ENCODE measurements around the gene CADM1.

Gene CADM1

DNA sequence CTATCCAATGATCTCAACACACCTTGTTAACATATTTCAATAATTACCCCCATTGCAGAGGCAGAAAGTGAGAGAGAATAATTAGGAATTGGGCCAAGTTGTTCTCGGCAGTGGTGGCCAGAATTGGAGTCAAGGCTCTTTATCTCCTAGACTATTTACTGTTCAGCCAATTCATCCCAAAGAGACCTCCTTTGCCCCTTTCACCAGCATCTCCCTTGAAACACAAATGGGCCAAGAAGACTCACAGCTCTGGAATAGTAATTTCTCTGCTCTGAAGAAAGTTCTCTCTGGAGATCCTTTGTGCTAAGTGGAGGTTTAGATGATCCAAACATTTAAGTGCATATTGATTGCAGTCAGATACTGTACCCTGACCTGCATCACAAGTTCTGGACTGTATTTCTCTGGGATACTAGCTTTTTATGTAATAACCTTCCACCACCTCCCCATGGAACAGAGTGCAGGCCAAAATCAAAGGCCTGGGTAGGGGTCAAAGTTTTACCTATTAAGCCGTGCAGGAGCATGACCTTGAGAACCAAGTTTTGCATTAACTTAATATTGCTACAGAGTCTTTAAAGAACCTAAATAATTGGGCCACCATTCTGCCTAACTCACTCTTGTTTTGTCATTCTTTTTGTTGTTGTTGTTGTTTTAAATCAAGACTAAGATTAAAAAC is 19.6 kb upstream of the CADM1 start:
- Histone ChIP-seq H3K4me3 (no peak overlapping the region), H3K27ac (no peak overlapping the region), H3K9me3 (ENCODE audit: low read depth, low read length) (no peaks in the 10 kb centered on the region), H3K9ac (ENCODE audit: insufficient read length) (no peak overlapping the region), H3K36me3 (ENCODE audit: insufficient read depth, low read length) (no peaks in the 10 kb centered on the region)
- no peak for DNase-seq (ENCODE audit: low read depth, low spot score)
- TF ChIP-seq EZH2 (IDR thresholded peaks at IDR 0.05), result no peak
- TF ChIP-seq FOXP2 (optimal IDR thresholded peaks at IDR 0.05; ENCODE audit: control extremely low read depth, extremely low read length, insufficient read depth), result no peak

DNA sequence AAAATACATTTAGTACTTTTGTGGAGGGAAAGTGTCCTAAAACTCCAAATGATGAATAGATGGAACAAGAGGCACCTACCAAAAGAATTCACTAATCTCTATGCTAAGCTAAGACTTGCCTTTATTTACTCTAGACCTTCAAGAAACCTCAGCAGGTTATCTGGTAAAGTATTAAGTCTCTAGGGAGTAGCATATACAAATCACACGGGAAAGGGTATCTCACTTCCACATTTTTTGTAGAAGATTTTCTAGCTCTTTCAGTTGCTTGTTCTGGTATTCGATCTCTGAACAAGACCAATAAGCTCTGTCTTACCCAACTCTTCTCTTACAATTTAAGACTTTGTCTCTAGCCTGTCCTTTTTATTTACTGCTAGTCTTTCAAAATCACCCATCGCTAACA is 18.1 kb upstream of the CADM1 start:
- no peak for DNase-seq (ENCODE audit: low read depth, low spot score)
- no peaks in the 10 kb centered on the region for H3K9me3 ChIP-seq (ENCODE audit: low read depth, low read length)
- H3K27ac ChIP-seq, result no peak overlapping the region
- TF ChIP-seq POLR2AphosphoS5 (IDR thresholded peaks at IDR 0.05; ENCODE audit: borderline replicate concordance, low read depth, low read length) (no peak), EZH2 (IDR thresholded peaks at IDR 0.05) (no peak), FOXP2 (optimal IDR thresholded peaks at IDR 0.05; ENCODE audit: control extremely low read depth, extremely low read length, insufficient read depth) (no peak)
- no peak overlapping the region for H3K4me3 ChIP-seq
- H3K9ac ChIP-seq (ENCODE audit: insufficient read length), result no peak overlapping the region
- no peaks in the 10 kb centered on the region for H3K36me3 ChIP-seq (ENCODE audit: insufficient read depth, low read length)

DNA sequence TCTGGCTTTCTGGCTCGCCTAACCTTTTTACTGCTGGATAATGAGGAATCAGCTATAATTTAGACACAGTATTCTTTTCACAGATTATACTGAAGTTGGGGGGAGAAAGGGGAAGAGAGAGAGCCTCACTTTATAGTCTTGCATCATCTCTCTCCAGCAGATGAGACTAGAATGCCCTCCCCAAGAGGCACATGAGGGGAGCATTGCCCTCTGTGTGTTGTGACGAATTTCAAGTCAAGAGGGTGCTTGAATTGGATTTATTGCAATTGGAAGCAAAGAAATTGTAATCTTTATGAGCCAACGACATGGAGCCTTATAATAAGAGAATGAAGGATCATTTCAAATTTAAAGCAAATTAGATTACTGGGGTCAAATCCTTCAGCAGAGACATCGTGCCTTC is 17.6 kb upstream of the CADM1 start:
- no peak for TF ChIP-seq FOXP2 (optimal IDR thresholded peaks at IDR 0.05; ENCODE audit: control extremely low read depth, extremely low read length, insufficient read depth)
- no peak for TF ChIP-seq POLR2AphosphoS5 (IDR thresholded peaks at IDR 0.05; ENCODE audit: borderline replicate concordance, low read depth, low read length)
- no peak for TF ChIP-seq EZH2 (IDR thresholded peaks at IDR 0.05)
- Histone ChIP-seq H3K36me3 (ENCODE audit: insufficient read depth, low read length) (no peaks in the 10 kb centered on the region), H3K9me3 (ENCODE audit: low read depth, low read length) (no peaks in the 10 kb centered on the region), H3K27ac (no peak overlapping the region), H3K4me3 (no peak overlapping the region), H3K9ac (ENCODE audit: insufficient read length) (no peak overlapping the region)
- DNase-seq (ENCODE audit: low read depth, low spot score), result no peak

DNA sequence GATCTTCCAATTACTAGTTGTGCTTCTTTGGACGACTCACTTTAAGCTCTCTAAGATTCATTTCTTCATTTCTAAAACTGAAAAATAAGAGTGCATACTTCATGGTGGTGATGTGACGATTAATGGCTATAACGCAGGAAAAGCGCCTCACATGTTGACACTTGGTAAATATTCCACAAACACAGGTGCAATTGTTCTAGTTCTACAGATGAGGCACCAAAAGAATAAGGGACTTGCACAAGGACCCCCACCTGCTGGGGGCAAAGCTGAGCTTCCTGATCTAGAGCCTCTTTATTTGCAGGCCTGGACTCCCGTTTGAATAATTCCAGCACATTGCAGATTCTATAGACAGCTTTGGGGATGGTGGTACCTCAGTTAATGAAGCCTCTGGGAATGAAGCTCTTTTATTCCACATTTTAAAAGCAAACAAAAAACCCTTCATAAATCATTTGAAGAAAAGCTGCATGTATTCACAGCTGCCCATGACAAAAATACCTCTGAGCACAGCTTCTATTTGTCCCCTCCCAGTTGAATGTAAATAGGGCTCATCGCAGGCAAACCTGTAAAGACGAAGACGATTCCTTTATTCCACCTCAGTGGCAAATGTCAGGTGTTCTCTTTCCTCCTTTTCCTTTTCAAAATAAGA is 14.9 kb upstream of the CADM1 start:
- H3K27ac ChIP-seq, result no peak overlapping the region
- no peaks in the 10 kb centered on the region for H3K9me3 ChIP-seq (ENCODE audit: low read depth, low read length)
- H3K4me3 ChIP-seq, result no peak overlapping the region
- DNase-seq (ENCODE audit: low read depth, low spot score), result no peak
- no peak overlapping the region for H3K9ac ChIP-seq (ENCODE audit: insufficient read length)
- no peaks in the 10 kb centered on the region for H3K36me3 ChIP-seq (ENCODE audit: insufficient read depth, low read length)
- no peak for TF ChIP-seq FOXP2 (optimal IDR thresholded peaks at IDR 0.05; ENCODE audit: control extremely low read depth, extremely low read length, insufficient read depth)
- no peak for TF ChIP-seq EZH2 (IDR thresholded peaks at IDR 0.05)
- no peak for TF ChIP-seq POLR2AphosphoS5 (IDR thresholded peaks at IDR 0.05; ENCODE audit: borderline replicate concordance, low read depth, low read length)

DNA sequence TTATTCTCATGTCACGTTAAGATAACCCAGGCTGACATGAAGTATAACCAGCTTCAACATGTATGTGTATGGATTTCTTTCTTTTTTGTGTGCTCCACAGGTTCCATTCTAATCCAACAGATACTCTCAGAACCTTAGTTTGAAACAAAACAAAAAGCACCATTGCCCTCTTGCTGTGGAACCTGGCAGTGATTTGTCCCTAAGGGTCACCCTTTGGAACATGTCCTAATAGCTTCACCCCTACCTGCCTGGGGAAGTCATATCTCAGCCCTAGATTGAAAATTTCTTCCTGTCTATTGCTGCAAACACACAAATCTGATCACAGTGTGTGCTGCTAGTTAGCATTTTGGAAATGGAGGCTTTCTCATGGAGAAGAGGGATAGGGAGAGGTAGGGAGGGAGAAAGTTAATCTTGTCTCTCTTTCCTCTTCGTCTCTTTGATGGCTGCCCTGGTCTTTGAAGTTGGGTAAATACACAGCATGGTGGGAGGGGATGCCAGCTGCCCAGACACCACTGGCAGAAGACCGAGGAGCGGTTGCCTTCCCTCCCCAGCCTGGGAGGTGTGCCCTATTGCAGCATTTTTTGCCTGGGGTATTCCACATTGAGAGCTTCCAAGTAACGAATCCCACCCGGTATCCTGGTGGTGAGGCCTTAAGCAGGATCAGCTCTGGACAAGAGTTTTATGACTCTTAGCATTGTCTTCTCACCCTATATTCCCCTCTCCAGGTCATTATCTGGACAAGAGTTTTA is 11.6 kb upstream of the CADM1 start:
- Histone ChIP-seq H3K27ac (no peak overlapping the region), H3K9ac (ENCODE audit: insufficient read length) (no peak overlapping the region), H3K9me3 (ENCODE audit: low read depth, low read length) (no peaks in the 10 kb centered on the region), H3K36me3 (ENCODE audit: insufficient read depth, low read length) (no peaks in the 10 kb centered on the region), H3K4me3 (no peak overlapping the region)
- DNase-seq (ENCODE audit: low read depth, low spot score), result no peak
- TF ChIP-seq POLR2AphosphoS5 (IDR thresholded peaks at IDR 0.05; ENCODE audit: borderline replicate concordance, low read depth, low read length), result no peak
- no peak for TF ChIP-seq EZH2 (IDR thresholded peaks at IDR 0.05)
- TF ChIP-seq FOXP2 (optimal IDR thresholded peaks at IDR 0.05; ENCODE audit: control extremely low read depth, extremely low read length, insufficient read depth), result no peak

DNA sequence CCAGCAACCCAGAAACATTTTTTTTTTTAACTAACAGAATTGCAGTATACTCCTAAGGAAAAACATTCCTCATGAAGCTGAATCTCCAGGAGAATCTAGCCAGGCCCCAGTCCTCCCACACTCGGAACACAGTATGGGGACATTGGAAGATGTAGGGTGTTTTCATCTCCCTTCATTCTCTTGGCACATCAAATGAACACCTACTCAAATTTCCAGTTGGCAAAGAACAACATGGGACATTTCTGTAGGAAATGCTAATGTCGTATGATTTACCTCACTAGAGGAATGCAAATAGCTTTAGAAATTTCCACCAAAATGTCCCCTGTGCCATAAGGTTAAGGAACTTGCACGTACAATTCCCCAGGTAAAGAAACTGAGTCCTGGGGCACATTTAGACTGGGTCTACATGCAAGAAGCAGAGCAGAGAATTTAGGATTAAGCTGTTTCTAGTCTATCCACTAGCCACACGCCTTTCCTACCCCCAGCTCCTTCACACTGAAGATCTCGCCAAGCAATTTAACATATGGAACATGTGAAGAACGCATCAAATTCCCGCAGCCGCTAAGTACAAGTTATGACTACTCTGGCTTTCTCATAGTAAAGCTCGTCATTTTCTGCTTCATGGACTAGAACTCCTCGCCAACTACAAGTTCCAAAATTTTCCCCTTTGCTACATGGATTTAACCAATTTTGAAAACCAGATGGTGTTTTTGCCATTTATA is 2.9 kb upstream of the CADM1 start:
- no peaks in the 10 kb centered on the region for H3K9me3 ChIP-seq (ENCODE audit: low read depth, low read length)
- no peak for TF ChIP-seq POLR2AphosphoS5 (IDR thresholded peaks at IDR 0.05; ENCODE audit: borderline replicate concordance, low read depth, low read length)
- TF ChIP-seq FOXP2 (optimal IDR thresholded peaks at IDR 0.05; ENCODE audit: control extremely low read depth, extremely low read length, insufficient read depth), result no peak
- no peak for TF ChIP-seq EZH2 (IDR thresholded peaks at IDR 0.05)
- H3K36me3 ChIP-seq (ENCODE audit: insufficient read depth, low read length), result no peaks in the 10 kb centered on the region
- no peak for DNase-seq (ENCODE audit: low read depth, low spot score)
- H3K4me3 ChIP-seq, result no peak overlapping the region
- H3K9ac ChIP-seq (ENCODE audit: insufficient read length), result no peak overlapping the region
- no peak overlapping the region for H3K27ac ChIP-seq

DNA sequence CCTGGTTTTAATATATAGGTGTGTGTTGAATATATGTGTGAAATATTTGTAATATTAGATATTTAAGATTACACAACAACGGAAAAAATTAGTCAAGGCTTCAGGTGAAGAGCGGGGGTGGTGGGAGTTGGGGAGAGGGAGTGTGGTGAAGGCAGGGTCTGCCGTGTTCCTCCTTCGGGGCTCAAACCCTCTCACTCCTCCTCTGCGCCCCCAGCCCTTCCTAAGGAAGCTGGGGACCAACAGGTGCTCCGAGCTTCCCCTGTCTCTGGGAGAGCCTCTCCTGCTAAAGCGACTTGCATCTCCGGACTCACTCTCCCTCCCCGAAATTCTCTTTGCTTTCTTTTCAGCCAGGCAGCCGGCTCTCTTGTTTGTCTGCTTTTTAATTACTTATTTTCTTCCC is 960 bp upstream of the CADM1 start:
- Histone ChIP-seq H3K27ac (no peak overlapping the region), H3K9me3 (ENCODE audit: low read depth, low read length) (no peaks in the 10 kb centered on the region), H3K4me3 (peak overlapping the region; percentile 83), H3K36me3 (ENCODE audit: insufficient read depth, low read length) (no peaks in the 10 kb centered on the region), H3K9ac (ENCODE audit: insufficient read length) (no peak overlapping the region)
- TF ChIP-seq EZH2 (IDR thresholded peaks at IDR 0.05) (no peak), POLR2AphosphoS5 (IDR thresholded peaks at IDR 0.05; ENCODE audit: borderline replicate concordance, low read depth, low read length) (no peak), FOXP2 (optimal IDR thresholded peaks at IDR 0.05; ENCODE audit: control extremely low read depth, extremely low read length, insufficient read depth) (no peak)
- no peak for DNase-seq (ENCODE audit: low read depth, low spot score)

DNA sequence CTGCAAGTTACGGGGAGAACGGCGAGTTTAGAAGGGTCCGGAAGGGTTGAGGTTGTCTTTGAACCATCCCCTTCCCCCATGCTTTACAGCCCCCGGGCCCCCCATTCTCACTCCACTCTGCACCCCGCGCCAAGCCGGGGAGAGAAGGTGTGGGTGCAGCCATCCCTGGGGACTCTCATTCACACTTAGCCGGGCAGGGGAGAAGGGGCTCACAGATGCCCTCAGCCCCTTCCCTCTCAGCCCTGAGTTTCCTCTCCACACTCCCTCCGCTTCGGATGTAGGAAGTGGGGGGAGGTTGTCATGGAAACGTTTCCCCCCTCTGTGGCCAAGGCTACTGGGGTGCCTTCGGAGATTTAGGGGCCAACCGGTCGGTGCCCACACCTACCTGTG is 334 bp downstream of the CADM1 start:
- TF ChIP-seq EZH2 (IDR thresholded peaks at IDR 0.05) (no peak), FOXP2 (optimal IDR thresholded peaks at IDR 0.05; ENCODE audit: control extremely low read depth, extremely low read length, insufficient read depth) (no peak), POLR2AphosphoS5 (IDR thresholded peaks at IDR 0.05; ENCODE audit: borderline replicate concordance, low read depth, low read length) (no peak)
- Histone ChIP-seq H3K9me3 (ENCODE audit: low read depth, low read length) (no peaks in the 10 kb centered on the region), H3K27ac (no peak overlapping the region), H3K4me3 (peak overlapping the region; percentile 83), H3K36me3 (ENCODE audit: insufficient read depth, low read length) (no peaks in the 10 kb centered on the region), H3K9ac (ENCODE audit: insufficient read length) (no peak overlapping the region)
- DNase-seq (ENCODE audit: low read depth, low spot score), result no peak

All from SK-N-MC (cell line).